LNCaP clone FGC (cell line): ENCODE measurements around the gene TBC1D23.

Source experiments
- DNase-seq: peaks from one replicate; pipeline ENCODE4 v3.0.0-alpha.2; 2011; ENCODE audit warnings: low read depth
- H3K4me3 ChIP-seq: 2 replicates; pipeline ENCODE4 v1.5.1; 2011; ENCODE audit warnings: mild to moderate bottlenecking, low read depth, low read length, control low read depth
- TF ChIP-seq, protein P1 (sequence below): IDR thresholded peaks from 2 replicates; pipeline ENCODE4 v1.5.1; 2012; ENCODE audit warnings: mild to moderate bottlenecking; ENCODE audit not compliant: control insufficient read depth, insufficient read depth; ENCODE audit errors: extremely low read depth

The TBC1D23 gene

DNA sequence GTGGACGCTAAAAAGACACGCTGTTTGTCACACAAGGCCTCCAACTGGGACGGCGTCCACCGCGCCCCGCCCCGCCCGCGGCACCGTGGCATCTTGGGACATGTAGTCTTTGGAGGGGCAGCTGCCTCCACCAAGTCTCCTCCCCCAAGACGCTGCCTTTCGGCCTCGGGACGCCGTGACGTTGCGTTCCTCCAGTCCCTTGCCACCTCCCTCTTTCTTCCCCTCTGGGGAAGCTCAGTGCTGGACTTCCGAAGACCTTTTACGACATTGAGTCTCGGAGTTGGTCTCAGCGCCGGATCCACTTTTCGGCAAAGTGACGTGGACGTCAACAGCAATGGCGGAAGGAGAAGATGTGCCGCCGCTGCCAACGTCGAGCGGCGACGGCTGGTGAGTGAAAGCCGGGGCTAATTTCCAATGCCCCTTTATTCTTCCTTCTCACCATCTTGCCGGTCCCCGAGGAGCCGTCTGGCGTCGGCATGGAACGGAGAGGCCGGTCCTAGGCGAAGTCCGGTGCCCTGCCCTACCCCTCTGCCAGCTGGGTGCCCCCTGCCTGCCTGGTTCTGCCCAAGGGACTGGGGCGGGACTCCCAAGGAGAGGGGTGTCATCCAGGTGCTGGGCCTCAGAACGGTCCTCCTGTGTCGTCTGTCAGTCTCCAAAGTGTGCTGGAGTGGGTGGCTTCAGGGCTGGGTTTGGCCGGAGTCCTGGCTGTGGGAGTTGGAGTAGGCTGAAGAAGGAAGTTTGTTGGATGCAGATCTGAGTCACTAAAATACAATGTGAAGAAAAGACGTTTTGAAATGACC, at the start of gene TBC1D23:
Gene TBC1D23 (plus strand): TSS at position 308 of the 800 bp plus-strand sequence. CDS start 27 bp downstream, at position 335.
- peak within 1 kb of the TSS; percentile 99 for H3K4me3 ChIP-seq
- TF ChIP-seq, protein P1, sequence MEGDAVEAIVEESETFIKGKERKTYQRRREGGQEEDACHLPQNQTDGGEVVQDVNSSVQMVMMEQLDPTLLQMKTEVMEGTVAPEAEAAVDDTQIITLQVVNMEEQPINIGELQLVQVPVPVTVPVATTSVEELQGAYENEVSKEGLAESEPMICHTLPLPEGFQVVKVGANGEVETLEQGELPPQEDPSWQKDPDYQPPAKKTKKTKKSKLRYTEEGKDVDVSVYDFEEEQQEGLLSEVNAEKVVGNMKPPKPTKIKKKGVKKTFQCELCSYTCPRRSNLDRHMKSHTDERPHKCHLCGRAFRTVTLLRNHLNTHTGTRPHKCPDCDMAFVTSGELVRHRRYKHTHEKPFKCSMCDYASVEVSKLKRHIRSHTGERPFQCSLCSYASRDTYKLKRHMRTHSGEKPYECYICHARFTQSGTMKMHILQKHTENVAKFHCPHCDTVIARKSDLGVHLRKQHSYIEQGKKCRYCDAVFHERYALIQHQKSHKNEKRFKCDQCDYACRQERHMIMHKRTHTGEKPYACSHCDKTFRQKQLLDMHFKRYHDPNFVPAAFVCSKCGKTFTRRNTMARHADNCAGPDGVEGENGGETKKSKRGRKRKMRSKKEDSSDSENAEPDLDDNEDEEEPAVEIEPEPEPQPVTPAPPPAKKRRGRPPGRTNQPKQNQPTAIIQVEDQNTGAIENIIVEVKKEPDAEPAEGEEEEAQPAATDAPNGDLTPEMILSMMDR: no peak
- DNase-seq: peak; percentile 99

GRCh38 chr3:100213891-100214573, 46.8 kb upstream of the TBC1D23 start:
- no peak for DNase-seq
- TF ChIP-seq, protein P1: no peak
- H3K4me3 ChIP-seq: no peak overlapping the region

GRCh38 chr3:100214574-100214964, 46.2 kb upstream of the TBC1D23 start:
- H3K4me3 ChIP-seq: no peak overlapping the region
- TF ChIP-seq, protein P1: no peak
- DNase-seq: no peak

- no peak for DNase-seq
- no peak overlapping the region for H3K4me3 ChIP-seq
- TF ChIP-seq, protein P1: no peak
Measured at GRCh38 chr3:100216713-100217112, 44.1 kb upstream of the TBC1D23 start.

GRCh38 chr3:100221159-100221558, 39.6 kb upstream of the TBC1D23 start:
- DNase-seq: no peak
- no peak overlapping the region for H3K4me3 ChIP-seq
- TF ChIP-seq, protein P1: no peak

GRCh38 chr3:100225193-100225592, 35.6 kb upstream of the TBC1D23 start:
- TF ChIP-seq, protein P1: no peak
- H3K4me3 ChIP-seq: no peak overlapping the region
- no peak for DNase-seq
